Measurements from ENCODE around the gene SMYD3. TPM values are rescaled to one million over a fixed set of nuclear protein-coding genes. Genes with fewer than 3 reads are reported as not detected.

Gene SMYD3
- total RNA-seq, 1 donor from 2014 or later = 35.4 TPM

- no peak overlapping the region for H3K4me3 Mint-ChIP-seq (ENCODE audit: unreplicated experiment)
- TF ChIP-seq, protein P1, sequence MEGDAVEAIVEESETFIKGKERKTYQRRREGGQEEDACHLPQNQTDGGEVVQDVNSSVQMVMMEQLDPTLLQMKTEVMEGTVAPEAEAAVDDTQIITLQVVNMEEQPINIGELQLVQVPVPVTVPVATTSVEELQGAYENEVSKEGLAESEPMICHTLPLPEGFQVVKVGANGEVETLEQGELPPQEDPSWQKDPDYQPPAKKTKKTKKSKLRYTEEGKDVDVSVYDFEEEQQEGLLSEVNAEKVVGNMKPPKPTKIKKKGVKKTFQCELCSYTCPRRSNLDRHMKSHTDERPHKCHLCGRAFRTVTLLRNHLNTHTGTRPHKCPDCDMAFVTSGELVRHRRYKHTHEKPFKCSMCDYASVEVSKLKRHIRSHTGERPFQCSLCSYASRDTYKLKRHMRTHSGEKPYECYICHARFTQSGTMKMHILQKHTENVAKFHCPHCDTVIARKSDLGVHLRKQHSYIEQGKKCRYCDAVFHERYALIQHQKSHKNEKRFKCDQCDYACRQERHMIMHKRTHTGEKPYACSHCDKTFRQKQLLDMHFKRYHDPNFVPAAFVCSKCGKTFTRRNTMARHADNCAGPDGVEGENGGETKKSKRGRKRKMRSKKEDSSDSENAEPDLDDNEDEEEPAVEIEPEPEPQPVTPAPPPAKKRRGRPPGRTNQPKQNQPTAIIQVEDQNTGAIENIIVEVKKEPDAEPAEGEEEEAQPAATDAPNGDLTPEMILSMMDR (IDR thresholded peaks at IDR 0.05; ENCODE audit: unreplicated experiment) = no peak
- H3K4me1 Mint-ChIP-seq (ENCODE audit: unreplicated experiment) = peaks cover 4% of the 10 kb centered on the region
- no peaks in the 10 kb centered on the region for H3K9me3 Mint-ChIP-seq (ENCODE audit: unreplicated experiment)
- no peak for DNase-seq (ENCODE audit: low spot score)
- peaks cover 1% of the 10 kb centered on the region for H3K27me3 Mint-ChIP-seq (ENCODE audit: unreplicated experiment)
- no peaks in the 10 kb centered on the region for H3K36me3 Mint-ChIP-seq (ENCODE audit: low read depth, unreplicated experiment)
- no peak overlapping the region for H3K27ac Mint-ChIP-seq (ENCODE audit: unreplicated experiment)
Observed at GRCh38 chr1:246398126-246398813, 108.8 kb downstream of the SMYD3 start.

DNA sequence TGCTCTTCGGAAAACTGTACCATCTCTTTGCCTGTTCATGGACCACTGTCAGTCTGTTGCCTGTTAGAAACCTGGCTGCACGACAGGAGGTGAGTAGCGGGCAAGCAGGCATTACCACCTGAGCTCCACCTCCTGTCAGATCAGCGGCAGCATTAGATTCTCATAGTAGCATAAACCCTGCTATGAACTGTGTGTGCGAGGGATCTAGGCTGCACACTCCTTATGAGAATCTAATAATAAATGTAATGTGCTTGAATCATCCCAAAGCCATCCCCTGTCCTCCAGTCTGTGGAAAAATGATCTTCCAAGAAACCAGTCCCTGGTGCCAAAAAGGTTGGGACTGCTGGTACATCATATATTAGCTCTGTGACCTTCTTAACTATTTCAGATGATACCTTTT lies 110.0 kb downstream of the SMYD3 start:
- Mint-ChIP-seq H3K4me1 (ENCODE audit: unreplicated experiment) (peaks cover 4% of the 10 kb centered on the region), H3K4me3 (ENCODE audit: unreplicated experiment) (no peak overlapping the region), H3K9me3 (ENCODE audit: unreplicated experiment) (no peaks in the 10 kb centered on the region), H3K27me3 (ENCODE audit: unreplicated experiment) (peaks cover 1% of the 10 kb centered on the region), H3K36me3 (ENCODE audit: low read depth, unreplicated experiment) (no peaks in the 10 kb centered on the region), H3K27ac (ENCODE audit: unreplicated experiment) (no peak overlapping the region)
- TF ChIP-seq, protein P1 (IDR thresholded peaks at IDR 0.05; ENCODE audit: unreplicated experiment) = no peak
- no peak for DNase-seq (ENCODE audit: low spot score)

DNA sequence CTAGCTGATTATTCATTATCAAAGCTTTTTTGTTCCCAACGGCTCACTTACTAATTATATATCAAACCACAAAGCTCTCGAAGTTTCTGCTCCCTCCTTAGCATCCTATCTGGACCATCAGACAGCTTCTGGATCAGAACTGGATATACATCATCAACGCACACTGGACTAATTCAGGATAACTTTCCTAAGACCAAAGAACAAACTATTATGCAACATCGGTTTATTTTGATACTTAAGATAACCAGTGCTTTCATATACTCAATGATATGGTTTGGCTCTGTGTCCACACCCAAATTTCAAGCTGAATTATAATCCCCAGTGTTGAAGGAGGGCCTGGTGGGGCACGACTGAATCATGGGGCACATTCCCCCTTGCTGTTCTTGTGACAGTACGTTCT lies 110.8 kb downstream of the SMYD3 start:
- TF ChIP-seq, protein P1 (IDR thresholded peaks at IDR 0.05; ENCODE audit: unreplicated experiment) = no peak
- H3K27me3 Mint-ChIP-seq (ENCODE audit: unreplicated experiment) = peaks cover 1% of the 10 kb centered on the region
- H3K36me3 Mint-ChIP-seq (ENCODE audit: low read depth, unreplicated experiment) = peaks cover 3% of the 10 kb centered on the region
- no peak overlapping the region for H3K27ac Mint-ChIP-seq (ENCODE audit: unreplicated experiment)
- peaks cover 4% of the 10 kb centered on the region for H3K4me1 Mint-ChIP-seq (ENCODE audit: unreplicated experiment)
- no peak overlapping the region for H3K4me3 Mint-ChIP-seq (ENCODE audit: unreplicated experiment)
- H3K9me3 Mint-ChIP-seq (ENCODE audit: unreplicated experiment) = no peaks in the 10 kb centered on the region
- no peak for DNase-seq (ENCODE audit: low spot score)

DNA sequence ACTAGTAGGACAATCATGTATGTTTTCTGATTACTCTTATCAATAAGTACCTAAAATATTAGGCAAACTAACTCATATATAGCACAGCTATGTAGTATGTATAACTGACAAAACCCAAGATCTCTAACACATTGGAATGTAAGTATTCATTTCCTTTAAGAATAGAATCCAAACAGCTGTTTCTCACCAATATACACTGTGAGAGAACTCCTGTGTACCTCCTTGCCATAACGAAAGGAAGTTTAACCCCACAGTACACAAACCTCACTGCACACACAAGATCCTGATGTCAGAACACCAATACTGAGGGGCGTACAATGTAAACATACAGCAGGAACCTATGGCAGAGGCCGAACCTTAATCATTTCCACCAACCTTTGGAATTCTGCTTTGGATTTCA lies 113.0 kb downstream of the SMYD3 start:
- H3K4me1 Mint-ChIP-seq (ENCODE audit: unreplicated experiment) = peaks cover 4% of the 10 kb centered on the region
- no peak overlapping the region for H3K4me3 Mint-ChIP-seq (ENCODE audit: unreplicated experiment)
- peaks cover 1% of the 10 kb centered on the region for H3K27me3 Mint-ChIP-seq (ENCODE audit: unreplicated experiment)
- H3K9me3 Mint-ChIP-seq (ENCODE audit: unreplicated experiment) = no peaks in the 10 kb centered on the region
- no peak overlapping the region for H3K27ac Mint-ChIP-seq (ENCODE audit: unreplicated experiment)
- peaks cover 7% of the 10 kb centered on the region for H3K36me3 Mint-ChIP-seq (ENCODE audit: low read depth, unreplicated experiment)
- TF ChIP-seq, protein P1 (IDR thresholded peaks at IDR 0.05; ENCODE audit: unreplicated experiment) = no peak
- no peak for DNase-seq (ENCODE audit: low spot score)

DNA sequence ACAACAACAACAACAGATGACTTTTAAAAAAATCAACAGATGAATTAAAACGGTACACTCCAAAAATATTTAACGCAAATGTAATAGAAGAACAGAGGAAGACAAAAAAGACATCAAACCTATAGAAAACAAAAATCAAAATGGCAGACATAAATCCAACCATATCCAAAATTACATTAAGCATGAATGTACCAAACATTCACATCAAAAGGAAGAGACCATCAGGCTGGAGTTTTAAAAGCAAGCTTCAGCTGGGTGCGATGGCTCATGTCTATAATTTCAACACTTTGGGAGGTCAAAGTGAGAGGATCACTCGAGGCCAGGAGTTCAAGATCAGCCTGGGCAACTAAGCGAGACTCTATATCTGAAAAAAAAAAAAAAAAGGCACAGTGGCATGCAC lies 116.2 kb downstream of the SMYD3 start:
- Mint-ChIP-seq H3K27ac (ENCODE audit: unreplicated experiment) (no peak overlapping the region), H3K4me1 (ENCODE audit: unreplicated experiment) (peaks cover 4% of the 10 kb centered on the region), H3K9me3 (ENCODE audit: unreplicated experiment) (no peaks in the 10 kb centered on the region), H3K36me3 (ENCODE audit: low read depth, unreplicated experiment) (peaks cover 7% of the 10 kb centered on the region), H3K27me3 (ENCODE audit: unreplicated experiment) (no peaks in the 10 kb centered on the region), H3K4me3 (ENCODE audit: unreplicated experiment) (no peak overlapping the region)
- TF ChIP-seq, protein P1 (IDR thresholded peaks at IDR 0.05; ENCODE audit: unreplicated experiment) = no peak
- DNase-seq (ENCODE audit: low spot score) = no peak

Measured in endothelial cell (in vitro differentiated cells).